Activated T-cell treated with anti-CD3 and anti-CD28 coated beads for 48 hours (primary cell): ENCODE measurements around the gene GTF2IRD2.
"Not testable (repeated sequence)": the region's sequence is repeated elsewhere in the genome, so short reads cannot be mapped to it uniquely, and the experiment has no call there.

ENCODE experiments used
- DNase-seq: peaks from one replicate; pipeline ENCODE4 v3.0.0-alpha.2; 2020; ENCODE audit warnings: low read depth

The GTF2IRD2 gene

GRCh38 chr7:74850833-74851721 is at the start of gene GTF2IRD2:
GTF2IRD2 (minus strand) TSS chr7:74851605; CDS start chr7:74836378, 15,227 bp downstream.
- not testable (repeated sequence) for DNase-seq

GRCh38 chr7:74890158-74891123 is 39.0 kb upstream of the GTF2IRD2 start:
- peak; percentile 78 for DNase-seq

- DNase-seq: not testable (repeated sequence)
Observed at GRCh38 chr7:74889518-74890129, 38.2 kb upstream of the GTF2IRD2 start.

- DNase-seq: not testable (repeated sequence)
Observed at GRCh38 chr7:74885295-74885694, 33.9 kb upstream of the GTF2IRD2 start.

GRCh38 chr7:74882110-74882509 is 30.7 kb upstream of the GTF2IRD2 start:
- not testable (repeated sequence) for DNase-seq

GRCh38 chr7:74874748-74875512 is 23.5 kb upstream of the GTF2IRD2 start:
- DNase-seq: not testable (repeated sequence)

GRCh38 chr7:74874104-74874747 is 22.8 kb upstream of the GTF2IRD2 start:
- not testable (repeated sequence) for DNase-seq

- not testable (repeated sequence) for DNase-seq
Observed at GRCh38 chr7:74872542-74872941, 21.1 kb upstream of the GTF2IRD2 start.

GRCh38 chr7:74865777-74866176 is 14.4 kb upstream of the GTF2IRD2 start:
- not testable (repeated sequence) for DNase-seq

- DNase-seq: not testable (repeated sequence)
Observed at GRCh38 chr7:74849853-74850252, 1.6 kb downstream of the GTF2IRD2 start.

GRCh38 chr7:74830411-74830810 is 21.0 kb downstream of the GTF2IRD2 start:
- not testable (repeated sequence) for DNase-seq

- DNase-seq: not testable (repeated sequence)
Observed at GRCh38 chr7:74829959-74830358, 21.4 kb downstream of the GTF2IRD2 start.

- DNase-seq: not testable (repeated sequence)
Observed at GRCh38 chr7:74821259-74821658, 30.1 kb downstream of the GTF2IRD2 start.

GRCh38 chr7:74820146-74820805 is 31.1 kb downstream of the GTF2IRD2 start:
- not testable (repeated sequence) for DNase-seq

- DNase-seq: not testable (repeated sequence)
Observed at GRCh38 chr7:74815882-74816281, 35.5 kb downstream of the GTF2IRD2 start.

- DNase-seq: not testable (repeated sequence)
Observed at GRCh38 chr7:74798644-74799043, 52.8 kb downstream of the GTF2IRD2 start.

GRCh38 chr7:74797848-74798622 is 53.4 kb downstream of the GTF2IRD2 start:
- DNase-seq: not testable (repeated sequence)

- not testable (repeated sequence) for DNase-seq
Observed at GRCh38 chr7:74789200-74789736, 62.1 kb downstream of the GTF2IRD2 start.
